Measurements from ENCODE around the gene SORBS2.

The SORBS2 gene

GRCh38 chr4:185787926-185788679, 23.9 kb downstream of the SORBS2 start:
- TF ChIP-seq CTCF (conservative IDR thresholded peaks at IDR 0.05), result no peak
- H3K27ac ChIP-seq, result no peak overlapping the region

- no peak for TF ChIP-seq CTCF (conservative IDR thresholded peaks at IDR 0.05)
Observed at GRCh38 chr4:185786422-185786821, 25.6 kb downstream of the SORBS2 start.

GRCh38 chr4:185783574-185783973, 28.4 kb downstream of the SORBS2 start:
- no peak for TF ChIP-seq CTCF (conservative IDR thresholded peaks at IDR 0.05)

More at GRCh38 chr4:185786422-185786821, 25.6 kb downstream of the SORBS2 start:
- no peak overlapping the region for H3K27ac ChIP-seq

GRCh38 chr4:185782523-185782922, 29.5 kb downstream of the SORBS2 start:
- no peak for TF ChIP-seq CTCF (conservative IDR thresholded peaks at IDR 0.05)
- H3K27ac ChIP-seq, result no peak overlapping the region

More at GRCh38 chr4:185783574-185783973, 28.4 kb downstream of the SORBS2 start:
- no peak overlapping the region for H3K27ac ChIP-seq

- H3K27ac ChIP-seq, result no peak overlapping the region
- no peak for TF ChIP-seq CTCF (conservative IDR thresholded peaks at IDR 0.05)
Observed at GRCh38 chr4:185781555-185782215, 30.3 kb downstream of the SORBS2 start.

- no peak overlapping the region for H3K27ac ChIP-seq
- TF ChIP-seq CTCF (conservative IDR thresholded peaks at IDR 0.05), result no peak
Observed at GRCh38 chr4:185780472-185780871, 31.5 kb downstream of the SORBS2 start.

- H3K27ac ChIP-seq, result no peak overlapping the region
- TF ChIP-seq CTCF (conservative IDR thresholded peaks at IDR 0.05), result no peak
Observed at GRCh38 chr4:185779517-185779916, 32.5 kb downstream of the SORBS2 start.

All from VCaP (cell line).